T1000 (cell line): ENCODE results near the gene FRAS1.
"Not testable (repeated sequence)": the region's sequence is repeated elsewhere in the genome, so short reads cannot be mapped to it uniquely, and the experiment has no call there.

Experiments used
- DNase-seq: peaks from one replicate; lab custom pipeline; 2025; ENCODE audit warnings: mixed read lengths; lab: John Stamatoyannopoulos, UW

The FRAS1 gene

GRCh38 chr4:78057135-78057599 is at the start of gene FRAS1:
Gene FRAS1 (plus strand): TSS chr4:78057323. CDS start chr4:78058010, 687 bp downstream.
- peak; percentile 56 for DNase-seq

GRCh38 chr4:78011003-78011402 is 46.1 kb upstream of the FRAS1 start:
- not testable (repeated sequence) for DNase-seq

GRCh38 chr4:78014889-78015886 is 41.9 kb upstream of the FRAS1 start:
- DNase-seq: no peak

GRCh38 chr4:78018271-78019049 is 38.7 kb upstream of the FRAS1 start:
- no peak for DNase-seq

- DNase-seq: no peak
Observed at GRCh38 chr4:78019414-78019813, 37.7 kb upstream of the FRAS1 start.

- DNase-seq: no peak
Observed at GRCh38 chr4:78020677-78021076, 36.4 kb upstream of the FRAS1 start.

- no peak for DNase-seq
Observed at GRCh38 chr4:78022517-78022916, 34.6 kb upstream of the FRAS1 start.

GRCh38 chr4:78024085-78024484 is 33.0 kb upstream of the FRAS1 start:
- DNase-seq: no peak

GRCh38 chr4:78024576-78025091 is 32.5 kb upstream of the FRAS1 start:
- DNase-seq: no peak

GRCh38 chr4:78031417-78031950 is 25.6 kb upstream of the FRAS1 start:
- no peak for DNase-seq

- no peak for DNase-seq
Observed at GRCh38 chr4:78032446-78032845, 24.7 kb upstream of the FRAS1 start.

GRCh38 chr4:78032929-78033328 is 24.2 kb upstream of the FRAS1 start:
- DNase-seq: no peak

- no peak for DNase-seq
Observed at GRCh38 chr4:78033861-78034260, 23.3 kb upstream of the FRAS1 start.

GRCh38 chr4:78038704-78039103 is 18.4 kb upstream of the FRAS1 start:
- DNase-seq: no peak

- DNase-seq: no peak
Observed at GRCh38 chr4:78039678-78040077, 17.4 kb upstream of the FRAS1 start.

- DNase-seq: no peak
Observed at GRCh38 chr4:78040431-78040830, 16.7 kb upstream of the FRAS1 start.

GRCh38 chr4:78047366-78047765 is 9.8 kb upstream of the FRAS1 start:
- no peak for DNase-seq

- DNase-seq: peak; percentile 80
Observed at GRCh38 chr4:78056265-78057129, 626 bp upstream of the FRAS1 start.

- DNase-seq: peak; percentile 56
Observed at GRCh38 chr4:78057600-78058550, 752 bp downstream of the FRAS1 start.
